HCT116 (cell line): ENCODE results near the gene SPEF2. TPM values are rescaled to one million over a fixed set of nuclear protein-coding genes. Genes with fewer than 3 reads are reported as not detected.

Experiments used
- ATAC-seq: fragments of 200-7000 bp; cut with Tn5 transposase; 2 replicates; pipeline ENCODE4 v1.9.1; 2020; ENCODE audit warnings: mild to moderate bottlenecking, moderate library complexity
- BruUV-seq: library from RNA; stranded (reverse); fragments of 400-500 nt; replicated peaks from 2 replicates; lab custom pipeline; 2021; lab: Mats Ljungman, UMichigan
- CTCF ChIA-PET: fragments of 300-600 bp; sonication (Branson Sonifier 250); formaldehyde crosslinking; loops from one replicate; lab custom pipeline; 2021; ENCODE audit warnings: antibody characterized with exemption; lab: Charles Lee
- POLR2A ChIA-PET: fragments of 300-600, 350-600 bp; sonication (Branson Sonifier 250); formaldehyde crosslinking; loops from one replicate; lab custom pipeline; 2021; ENCODE audit warnings: antibody characterized with exemption; lab: Charles Lee
- RAD21 ChIA-PET, 2 experiments: fragments of 300-600 bp; sonication (Branson Sonifier 250); formaldehyde crosslinking; loops; one replicate each; lab custom pipeline; 2023; ENCODE audit warnings: low total read pairs in 2 of 2; ENCODE audit not compliant: uncharacterized antibody in 2 of 2, unreplicated experiment in 2 of 2, low non-redundant PET in 1 of 2; lab: Charles Lee
- DNase-seq: peaks from one replicate; pipeline ENCODE4 v3.0.0-alpha.2; 2010; ENCODE audit warnings: low read depth, low spot score
- H2AFZ ChIP-seq: fragments of 200-600 bp; shearing (Covaris generic), sonication (generic); 2 replicates; pipeline ENCODE4 v1.6.1; 2017; ENCODE audit warnings: low read depth, mixed run types, mixed read lengths, antibody characterized with exemption, low read length; ENCODE audit not compliant: poor library complexity, severe bottlenecking
- H3K27ac ChIP-seq: 2 replicates; pipeline ENCODE4 v1.5.1; 2012; ENCODE audit warnings: low read depth, low read length
- H3K27me3 ChIP-seq: fragments of 200-600 bp; sonication (generic); 2 replicates; pipeline ENCODE4 v1.6.1; 2016; ENCODE audit warnings: mixed run types, low read length, mixed read lengths; ENCODE audit not compliant: insufficient read depth
- H3K36me3 ChIP-seq, 2 experiments: fragments of 200-500 bp in 1 of 2; fragments of 200-600 bp in 1 of 2; sonication (Bioruptor generic) in 1 of 2; sonication (generic) in 1 of 2; 2 replicates each; pipeline versions ENCODE4 v1.5.1 to v1.6.1; 2014 to 2016; ENCODE audit warnings: low read length in 2 of 2, inconsistent platforms in 1 of 2, mixed read lengths in 1 of 2, mixed run types in 1 of 2; ENCODE audit not compliant: insufficient read depth in 2 of 2, control insufficient read depth in 1 of 2
- H3K4me1 ChIP-seq, 2 experiments: fragments of 200-600 bp in 1 of 2; sonication (generic) in 1 of 2; 2 replicates each; pipeline versions ENCODE4 v1.5.1 to v1.6.1; 2012 to 2017; ENCODE audit warnings: low read length in 2 of 2, inconsistent platforms in 1 of 2, mild to moderate bottlenecking in 1 of 2, mixed read lengths in 1 of 2, mixed run types in 1 of 2, moderate library complexity in 1 of 2; ENCODE audit not compliant: insufficient read depth in 2 of 2, control insufficient read depth in 1 of 2
- H3K4me2 ChIP-seq: fragments of 200-600 bp; sonication (generic); 2 replicates; pipeline ENCODE4 v1.6.1; 2017; ENCODE audit warnings: mixed run types, low read length, mixed read lengths
- H3K4me3 ChIP-seq, 2 experiments: fragments of 200-600 bp in 1 of 2; sonication (generic) in 1 of 2; replicated peaks in 1 of 2; 2 replicates each; pipeline ENCODE4 v1.5.1; 2011 to 2016; ENCODE audit warnings: low read length in 2 of 2, control low read depth in 1 of 2, low read depth in 1 of 2, mild to moderate bottlenecking in 1 of 2, mixed read lengths in 1 of 2, mixed run types in 1 of 2
- H3K79me2 ChIP-seq: fragments of 200-600 bp; sonication (generic); 2 replicates; pipeline ENCODE4 v1.6.1; 2017; ENCODE audit warnings: mild to moderate bottlenecking, mixed run types, low read length, moderate library complexity, mixed read lengths; ENCODE audit not compliant: insufficient read depth
- H3K9ac ChIP-seq: fragments of 200-600 bp; sonication (generic); 2 replicates; pipeline ENCODE4 v1.6.1; 2016; ENCODE audit warnings: low read length, mixed read lengths
- H3K9me2 ChIP-seq: fragments of 200-600 bp; sonication (generic), shearing (Covaris generic); 2 replicates; pipeline ENCODE4 v1.6.1; 2017; ENCODE audit warnings: mixed run types, mild to moderate bottlenecking, moderate library complexity; ENCODE audit not compliant: insufficient read depth
- H3K9me3 ChIP-seq, 2 experiments: fragments of 200-500 bp in 1 of 2; fragments of 200-600 bp in 1 of 2; sonication (Bioruptor generic) in 1 of 2; sonication (generic) in 1 of 2; 2 replicates each; pipeline ENCODE4 v1.6.1; 2014 to 2017; ENCODE audit warnings: low read length in 2 of 2, mixed read lengths in 2 of 2, inconsistent platforms in 1 of 2, low read depth in 1 of 2, mild to moderate bottlenecking in 1 of 2, mixed run types in 1 of 2, moderate library complexity in 1 of 2; ENCODE audit not compliant: control insufficient read depth in 1 of 2, insufficient read depth in 1 of 2
- H4K20me1 ChIP-seq: fragments of 200-600 bp; sonication (generic), shearing (Covaris generic); 2 replicates; pipeline ENCODE4 v1.6.1; 2017; ENCODE audit warnings: mixed run types, mild to moderate bottlenecking, moderate library complexity; ENCODE audit not compliant: insufficient read depth
- ATF3 ChIP-seq: IDR thresholded peaks from 2 replicates; pipeline ENCODE4 v1.6.1; 2012
- CEBPB ChIP-seq: IDR thresholded peaks from 2 replicates; pipeline ENCODE4 v1.6.1; 2012; ENCODE audit warnings: low read depth
- EGR1 ChIP-seq: IDR thresholded peaks from 2 replicates; pipeline ENCODE4 v1.6.1; 2012; ENCODE audit warnings: low read depth
- ELF1 ChIP-seq: IDR thresholded peaks from 2 replicates; pipeline ENCODE4 v1.6.1; 2012; ENCODE audit warnings: low read depth, borderline replicate concordance
- EZH2 ChIP-seq: fragments of 200-600 bp; sonication (generic); IDR thresholded peaks from 2 replicates; pipeline ENCODE4 v1.6.1; 2017; ENCODE audit warnings: antibody characterized with exemption, mixed run types
- FOSL1 ChIP-seq: IDR thresholded peaks from 2 replicates; pipeline ENCODE4 v1.6.1; 2012; ENCODE audit warnings: low read depth
- POLR2A ChIP-seq: IDR thresholded peaks from 2 replicates; pipeline ENCODE4 v1.7.0; 2011; ENCODE audit warnings: borderline replicate concordance; ENCODE audit not compliant: insufficient read depth, insufficient read length; ENCODE audit errors: extremely low read depth
- RAD21 ChIP-seq: IDR thresholded peaks from 2 replicates; pipeline ENCODE4 v1.6.1; 2012; ENCODE audit warnings: low read depth, mild to moderate bottlenecking
- SP1 ChIP-seq: IDR thresholded peaks from 2 replicates; pipeline ENCODE4 v1.6.1; 2012; ENCODE audit warnings: low read depth
- SRF ChIP-seq: IDR thresholded peaks from 2 replicates; pipeline ENCODE4 v1.6.1; 2012; ENCODE audit warnings: low read depth
- TCF7L2 ChIP-seq: IDR thresholded peaks from 2 replicates; pipeline ENCODE4 v1.7.0; 2011; ENCODE audit warnings: borderline replicate concordance, inconsistent platforms; ENCODE audit not compliant: insufficient read depth, insufficient read length; ENCODE audit errors: extremely low read depth
- YY1 ChIP-seq: IDR thresholded peaks from 2 replicates; pipeline ENCODE4 v1.6.1; 2011; ENCODE audit warnings: low read length, low read depth, moderate library complexity, mild to moderate bottlenecking; ENCODE audit not compliant: insufficient replicate concordance; ENCODE audit errors: extremely low read depth
- ZNF274 ChIP-seq: fragments of 200-500 bp; sonication (Bioruptor generic); IDR thresholded peaks from 2 replicates; pipeline ENCODE4 v1.6.1; 2014; ENCODE audit warnings: mild to moderate bottlenecking, low read depth, low read length, inconsistent platforms
- intact Hi-C: fragments of 100-400 bp; cut with micrococcal nuclease; formaldehyde crosslinking; loops from 2 replicates; pipeline ENCODE4 v1.10.0; 2022
- total RNA-seq: library from RNA; stranded (reverse); gene quantifications from one replicate; pipeline ENCODE4 v1.2.1, GENCODE V29; 2021; ENCODE audit not compliant: unreplicated experiment
- TF ChIP-seq, protein P1 (sequence below), 3 experiments: fragments of 200-600 bp in 1 of 3; sonication (generic) in 1 of 3; IDR thresholded peaks in 2 of 3; conservative IDR thresholded peaks in 1 of 3; 2 replicates each; pipeline ENCODE4 v1.5.1; 2012 to 2017; ENCODE audit warnings: low read depth in 2 of 3, low read length in 2 of 3, antibody characterized with exemption in 1 of 3, borderline replicate concordance in 1 of 3, control low read depth in 1 of 3, mild to moderate bottlenecking in 1 of 3, mixed read lengths in 1 of 3, mixed run types in 1 of 3, moderate library complexity in 1 of 3; ENCODE audit not compliant: insufficient read depth in 1 of 3
- TF ChIP-seq, protein P2 (sequence below): IDR thresholded peaks from 2 replicates; pipeline ENCODE4 v1.6.1; 2012

SPEF2 gene
- total RNA-seq, 1 experiment from 2014 or later, result 4.6 TPM

DNA sequence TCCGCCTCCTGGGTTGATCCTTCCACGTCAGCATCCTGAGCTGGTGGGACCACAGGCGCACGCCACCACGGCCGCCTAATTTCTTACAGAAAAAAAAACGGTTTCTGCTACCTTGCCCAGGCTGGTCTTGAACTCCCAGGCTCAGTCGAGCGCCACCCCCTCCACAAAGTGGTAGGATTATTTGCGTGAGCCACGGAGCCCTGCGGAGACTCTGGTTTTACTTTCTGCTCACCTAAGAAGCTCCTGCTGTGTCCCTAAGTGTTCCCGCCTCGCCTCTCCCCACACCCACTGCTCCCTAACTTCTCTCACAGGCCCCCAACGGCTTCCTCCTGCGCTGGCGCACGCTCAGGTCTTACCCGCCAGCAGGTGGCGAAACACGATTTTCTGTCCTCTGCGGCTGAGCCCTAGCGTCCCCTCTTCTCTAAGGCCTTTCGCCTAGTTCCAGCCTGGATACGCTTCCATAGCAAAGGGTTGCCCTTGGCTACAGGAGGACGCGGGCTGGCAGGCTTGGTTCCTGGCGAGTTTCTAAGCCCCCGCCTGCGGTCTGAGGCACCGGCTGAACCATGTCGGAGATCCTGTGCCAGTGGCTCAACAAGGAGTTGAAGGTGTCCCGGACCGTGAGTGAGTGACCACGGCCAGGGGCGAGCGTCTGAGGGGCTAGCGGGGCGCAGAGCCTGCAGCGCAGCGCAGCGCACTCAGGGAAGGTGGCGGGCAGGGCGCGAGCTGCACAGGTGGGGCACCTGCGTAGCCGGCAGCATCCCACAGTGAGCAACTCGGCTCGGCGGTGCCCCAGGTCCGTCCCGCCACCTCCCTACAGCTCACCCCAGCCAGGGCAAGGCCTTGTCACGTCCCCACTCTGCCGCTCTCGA lies at the start of gene SPEF2 (continued):
- TF ChIP-seq, protein P1, sequence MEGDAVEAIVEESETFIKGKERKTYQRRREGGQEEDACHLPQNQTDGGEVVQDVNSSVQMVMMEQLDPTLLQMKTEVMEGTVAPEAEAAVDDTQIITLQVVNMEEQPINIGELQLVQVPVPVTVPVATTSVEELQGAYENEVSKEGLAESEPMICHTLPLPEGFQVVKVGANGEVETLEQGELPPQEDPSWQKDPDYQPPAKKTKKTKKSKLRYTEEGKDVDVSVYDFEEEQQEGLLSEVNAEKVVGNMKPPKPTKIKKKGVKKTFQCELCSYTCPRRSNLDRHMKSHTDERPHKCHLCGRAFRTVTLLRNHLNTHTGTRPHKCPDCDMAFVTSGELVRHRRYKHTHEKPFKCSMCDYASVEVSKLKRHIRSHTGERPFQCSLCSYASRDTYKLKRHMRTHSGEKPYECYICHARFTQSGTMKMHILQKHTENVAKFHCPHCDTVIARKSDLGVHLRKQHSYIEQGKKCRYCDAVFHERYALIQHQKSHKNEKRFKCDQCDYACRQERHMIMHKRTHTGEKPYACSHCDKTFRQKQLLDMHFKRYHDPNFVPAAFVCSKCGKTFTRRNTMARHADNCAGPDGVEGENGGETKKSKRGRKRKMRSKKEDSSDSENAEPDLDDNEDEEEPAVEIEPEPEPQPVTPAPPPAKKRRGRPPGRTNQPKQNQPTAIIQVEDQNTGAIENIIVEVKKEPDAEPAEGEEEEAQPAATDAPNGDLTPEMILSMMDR (IDR thresholded peaks at IDR 0.05 in 2 of 3, conservative IDR thresholded peaks at IDR 0.05 in 1 of 3; ENCODE audit: borderline replicate concordance in 1 of 3, insufficient read depth in 1 of 3, low read depth in 2 of 3, low read length in 2 of 3), result peak; percentile 77 to 86 (median 80)
- no peak for TF ChIP-seq SRF
- no peak for TF ChIP-seq POLR2A
- no peak for TF ChIP-seq CEBPB
- TF ChIP-seq RAD21, result peak; percentile 45
- TF ChIP-seq ATF3, result no peak
- no peak for TF ChIP-seq FOSL1
- TF ChIP-seq YY1, result peak; percentile 68

DNA sequence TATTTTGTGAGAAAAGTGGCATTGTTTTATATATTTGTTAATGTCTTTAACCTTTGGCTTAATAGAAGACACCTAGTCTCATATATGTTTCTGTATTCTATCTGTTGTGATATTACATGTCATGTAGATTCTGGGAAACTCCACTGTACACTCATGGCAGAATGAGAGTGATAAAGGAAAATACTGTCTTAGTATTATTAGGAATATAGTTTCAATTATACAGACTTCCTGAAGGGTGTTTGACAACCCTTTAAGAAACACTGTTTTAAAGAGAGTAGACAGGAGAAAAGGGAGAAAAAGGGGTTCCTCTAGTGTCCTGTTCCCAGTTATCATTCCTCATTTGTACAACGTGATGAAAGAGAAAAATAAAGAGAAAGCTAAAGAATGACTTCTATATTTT lies 42.1 kb upstream of the SPEF2 start:
- Histone ChIP-seq H3K27ac (no peak overlapping the region), H3K9me3 (no peaks in the 10 kb centered on the region), H3K27me3 (no peaks in the 10 kb centered on the region), H2AFZ (no peak overlapping the region), H3K36me3 (no peaks in the 10 kb centered on the region), H3K4me1 (no peaks in the 10 kb centered on the region), H3K9me2 (no peaks in the 10 kb centered on the region), H3K4me3 (no peak overlapping the region), H3K9ac (no peak overlapping the region), H3K79me2 (no peaks in the 10 kb centered on the region), H3K4me2 (no peak overlapping the region), H4K20me1 (no peaks in the 10 kb centered on the region)
- TF ChIP-seq, protein P2, sequence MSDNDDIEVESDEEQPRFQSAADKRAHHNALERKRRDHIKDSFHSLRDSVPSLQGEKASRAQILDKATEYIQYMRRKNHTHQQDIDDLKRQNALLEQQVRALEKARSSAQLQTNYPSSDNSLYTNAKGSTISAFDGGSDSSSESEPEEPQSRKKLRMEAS, result no peak
- TF ChIP-seq, protein P1 (IDR thresholded peaks at IDR 0.05 in 2 of 3, conservative IDR thresholded peaks at IDR 0.05 in 1 of 3; ENCODE audit: borderline replicate concordance in 1 of 3, insufficient read depth in 1 of 3, low read depth in 2 of 3, low read length in 2 of 3), result no peak
- TF ChIP-seq ZNF274, result no peak
- no peak for TF ChIP-seq CEBPB
- no peak for TF ChIP-seq TCF7L2
- TF ChIP-seq ELF1, result no peak
- TF ChIP-seq EZH2, result no peak
- TF ChIP-seq EGR1, result no peak
- no peak for TF ChIP-seq RAD21
- no peak for TF ChIP-seq SP1
- no peak for TF ChIP-seq POLR2A
- DNase-seq (no peak), ATAC-seq (no peak)
- ChIA-PET POLR2A (no interaction called here), CTCF (no interaction called here), RAD21 (no interaction called here)
- intact Hi-C loops, result no loop called here
- no TSS peak for BruUV-seq
